GM19397 (cell line): Measurements from ENCODE around the gene ABHD5.

Source experiments
- ATAC-seq: cut with Tn5 transposase; IDR thresholded peaks from one replicate; pipeline ENCODE4 v1.9.1; 2021; ENCODE audit warnings: mild to moderate bottlenecking, moderate library complexity; ENCODE audit not compliant: unreplicated experiment

Gene ABHD5

GRCh38 chr3:43773273-43774094 lies 82.7 kb downstream of the ABHD5 start:
- no peak for ATAC-seq

DNA sequence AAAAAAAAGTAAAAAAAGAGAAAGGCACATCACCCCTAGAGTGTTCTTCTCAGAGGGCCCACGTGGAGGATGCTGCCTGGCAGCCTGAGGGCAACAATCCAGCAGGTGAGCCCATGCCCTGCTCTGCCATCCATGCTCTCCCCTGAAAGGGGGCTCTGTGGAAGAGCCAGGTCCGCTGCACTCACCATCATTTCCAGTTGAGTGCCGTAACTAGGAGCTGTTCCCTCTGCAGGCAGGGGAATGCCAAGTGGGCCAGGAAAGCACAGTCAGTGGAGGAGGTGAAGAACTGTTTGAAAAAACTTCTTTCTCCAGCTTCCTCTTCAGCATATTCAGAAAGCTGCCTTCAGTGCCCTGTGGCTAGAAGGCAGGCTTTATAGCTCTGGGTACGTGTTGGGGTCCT lies 84.1 kb downstream of the ABHD5 start:
- no peak for ATAC-seq

DNA sequence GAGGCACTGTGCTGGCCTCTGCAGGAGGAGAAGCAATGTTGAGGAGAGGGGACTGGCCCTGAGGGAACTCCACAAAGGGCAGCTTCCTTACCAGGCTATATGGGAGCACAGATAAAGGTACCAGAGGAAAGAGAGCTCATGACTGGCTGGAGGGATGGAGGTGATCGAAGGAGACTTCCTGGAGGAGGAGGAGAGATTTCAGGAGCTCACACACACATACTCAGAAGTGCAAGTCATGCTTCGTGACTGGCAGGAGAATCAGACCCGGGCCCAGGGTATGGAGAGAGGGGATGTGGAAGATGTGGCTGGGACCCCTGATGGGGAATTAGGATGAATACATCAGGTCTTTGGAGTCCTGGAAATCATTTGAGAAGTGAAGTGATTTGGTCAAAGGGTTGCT lies 85.4 kb downstream of the ABHD5 start:
- ATAC-seq = no peak

- ATAC-seq = no peak
Measured at GRCh38 chr3:43779850-43780249, 89.1 kb downstream of the ABHD5 start.

DNA sequence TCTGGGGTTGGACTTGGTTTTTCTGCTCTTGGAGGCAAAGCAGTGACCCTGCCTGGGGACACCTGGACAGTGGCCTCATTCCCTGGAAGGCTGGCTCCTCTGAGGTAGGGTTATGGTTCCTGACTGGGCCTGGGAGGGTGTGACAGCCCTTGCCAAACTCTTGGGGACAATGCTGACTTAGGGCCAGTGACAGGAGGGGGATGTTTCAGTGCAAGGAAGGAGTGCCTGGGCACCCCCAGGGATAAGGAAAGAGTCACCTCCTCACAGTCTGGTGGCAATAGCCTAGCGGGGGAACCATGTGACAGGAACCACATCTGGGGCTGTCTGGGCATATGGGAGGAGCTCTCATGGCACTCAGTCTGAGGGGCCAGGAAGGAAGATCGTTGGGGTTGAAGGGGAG lies 91.8 kb downstream of the ABHD5 start:
- ATAC-seq = no peak
